IPS-15b (cell line): ENCODE data around the gene SLC35F3.

ENCODE experiments used
- H3K27me3 ChIP-seq: one replicate; pipeline ENCODE4 v1.6.1; 2013; ENCODE audit warnings: low read length; ENCODE audit not compliant: control insufficient read depth, insufficient read depth
- H3K36me3 ChIP-seq: one replicate; pipeline ENCODE4 v1.6.1; 2013; ENCODE audit warnings: low read length; ENCODE audit not compliant: control insufficient read depth, insufficient read depth
- H3K4me1 ChIP-seq: one replicate; pipeline ENCODE4 v1.6.1; 2013; ENCODE audit warnings: mild to moderate bottlenecking, low read length; ENCODE audit not compliant: control insufficient read depth, insufficient read depth
- H3K4me3 ChIP-seq: one replicate; pipeline ENCODE4 v1.5.1; 2013; ENCODE audit warnings: low read depth, low read length
- H3K9ac ChIP-seq: one replicate; pipeline ENCODE4 v1.6.1; 2013; ENCODE audit warnings: low read depth, mild to moderate bottlenecking, low read length
- H3K9me3 ChIP-seq: one replicate; pipeline ENCODE4 v1.6.1; 2013; ENCODE audit warnings: mild to moderate bottlenecking, low read length; ENCODE audit not compliant: control insufficient read depth, insufficient read depth

Gene SLC35F3

DNA sequence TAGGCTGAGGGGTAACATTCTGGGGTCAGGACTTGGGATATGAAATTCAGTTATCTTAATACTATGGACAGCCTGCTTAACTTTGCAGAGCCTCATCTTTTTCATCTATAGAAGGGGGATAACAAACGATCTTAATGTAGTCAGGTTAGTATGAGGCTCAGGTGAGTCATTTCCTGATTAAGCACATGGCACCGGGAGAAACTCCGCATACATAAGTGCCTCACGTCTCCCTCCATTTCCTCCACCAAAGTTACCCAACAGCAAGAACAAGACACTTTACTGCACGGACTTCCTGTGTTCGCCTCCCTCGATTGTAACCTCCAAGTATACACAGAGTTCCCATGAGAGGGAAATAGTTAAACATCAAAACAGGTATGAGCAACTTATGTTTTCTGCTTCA is 356.1 kb downstream of the SLC35F3 start:
- H3K4me1 ChIP-seq = no peaks in the 10 kb centered on the region
- H3K9me3 ChIP-seq = no peaks in the 10 kb centered on the region
- no peaks in the 10 kb centered on the region for H3K36me3 ChIP-seq
- H3K27me3 ChIP-seq = no peaks in the 10 kb centered on the region
- no peak overlapping the region for H3K4me3 ChIP-seq
- H3K9ac ChIP-seq = no peak overlapping the region

DNA sequence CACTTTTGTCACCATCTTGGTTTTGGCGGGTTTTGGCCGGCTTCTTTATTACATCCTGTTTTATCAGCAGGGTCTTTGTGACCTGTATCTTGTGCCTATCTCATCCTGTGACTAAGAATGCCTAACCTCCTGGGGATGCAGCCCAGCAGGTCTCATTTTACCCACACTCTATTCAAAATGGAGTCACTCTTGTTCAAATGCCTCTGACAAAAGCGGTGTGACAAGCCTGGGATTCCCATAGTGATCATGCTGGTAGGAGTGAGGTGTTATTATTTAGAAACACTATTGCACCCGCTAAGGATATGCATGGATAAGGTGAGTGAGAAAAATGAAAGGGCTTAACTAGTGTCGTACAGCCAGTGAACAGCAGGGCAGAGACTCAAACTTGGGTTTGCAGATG is 357.1 kb downstream of the SLC35F3 start:
- Histone ChIP-seq H3K9ac (no peak overlapping the region), H3K4me3 (no peak overlapping the region), H3K9me3 (no peaks in the 10 kb centered on the region), H3K4me1 (no peaks in the 10 kb centered on the region), H3K36me3 (no peaks in the 10 kb centered on the region), H3K27me3 (no peaks in the 10 kb centered on the region)

GRCh38 chr1:234262007-234262753 is 357.7 kb downstream of the SLC35F3 start:
- no peaks in the 10 kb centered on the region for H3K36me3 ChIP-seq

DNA sequence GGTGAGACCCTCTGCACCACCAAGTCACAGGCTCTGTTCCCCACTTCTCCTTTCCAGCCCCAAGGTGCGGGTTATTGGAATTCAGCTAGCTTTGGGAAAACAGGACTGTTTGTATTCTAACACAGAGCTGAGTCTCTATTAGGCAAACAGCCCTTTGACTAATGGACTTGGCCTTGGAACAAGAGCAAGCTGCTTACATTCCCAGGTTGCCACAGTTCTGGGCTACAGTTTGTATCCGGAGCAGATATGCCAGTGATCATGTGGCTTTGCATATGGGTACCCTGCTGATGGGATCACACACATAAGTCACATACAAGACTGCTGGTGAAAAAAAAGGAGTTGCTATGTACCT is 358.3 kb downstream of the SLC35F3 start:
- Histone ChIP-seq H3K27me3 (no peaks in the 10 kb centered on the region), H3K4me3 (no peak overlapping the region), H3K9me3 (no peaks in the 10 kb centered on the region), H3K9ac (no peak overlapping the region), H3K36me3 (no peaks in the 10 kb centered on the region), H3K4me1 (no peaks in the 10 kb centered on the region)

More at GRCh38 chr1:234262007-234262753, 357.7 kb downstream of the SLC35F3 start:
- H3K4me1 ChIP-seq = no peaks in the 10 kb centered on the region
- H3K9ac ChIP-seq = no peak overlapping the region
- H3K4me3 ChIP-seq = no peak overlapping the region
- no peaks in the 10 kb centered on the region for H3K9me3 ChIP-seq
- no peaks in the 10 kb centered on the region for H3K27me3 ChIP-seq

- Histone ChIP-seq H3K9ac (no peak overlapping the region), H3K9me3 (no peaks in the 10 kb centered on the region), H3K4me1 (no peaks in the 10 kb centered on the region), H3K4me3 (no peak overlapping the region), H3K36me3 (no peaks in the 10 kb centered on the region), H3K27me3 (no peaks in the 10 kb centered on the region)
These were observed 360.4 kb downstream of the SLC35F3 start for GRCh38 chr1:234264832-234265231.

- Histone ChIP-seq H3K36me3 (no peaks in the 10 kb centered on the region), H3K4me3 (no peak overlapping the region), H3K9me3 (no peaks in the 10 kb centered on the region), H3K9ac (no peak overlapping the region), H3K4me1 (no peaks in the 10 kb centered on the region), H3K27me3 (no peaks in the 10 kb centered on the region)
These were observed 360.8 kb downstream of the SLC35F3 start for GRCh38 chr1:234265321-234265720.

- H3K27me3 ChIP-seq = no peaks in the 10 kb centered on the region
- H3K36me3 ChIP-seq = no peaks in the 10 kb centered on the region
- no peak overlapping the region for H3K4me3 ChIP-seq
- no peaks in the 10 kb centered on the region for H3K4me1 ChIP-seq
- no peaks in the 10 kb centered on the region for H3K9me3 ChIP-seq
- no peak overlapping the region for H3K9ac ChIP-seq
These were observed 361.4 kb downstream of the SLC35F3 start for GRCh38 chr1:234265861-234266260.

DNA sequence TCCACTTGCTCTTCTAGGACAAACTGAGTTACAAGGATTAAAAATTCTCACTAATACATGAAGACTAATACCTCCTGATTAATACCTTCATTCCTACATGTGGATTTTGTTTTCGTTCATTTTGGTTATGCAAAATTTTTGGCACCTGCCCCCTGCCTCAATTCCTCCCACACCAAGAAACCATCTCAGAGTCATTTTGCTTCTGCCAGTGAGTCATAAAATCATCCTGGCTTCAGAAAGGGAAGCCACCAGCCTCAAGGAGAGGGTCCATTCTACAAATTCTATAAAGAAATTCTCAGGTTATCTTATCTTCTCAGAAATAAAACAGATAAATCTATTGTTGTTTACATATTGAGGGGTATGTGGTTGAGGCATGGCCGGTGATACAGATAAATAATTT is 365.6 kb downstream of the SLC35F3 start:
- Histone ChIP-seq H3K4me3 (no peak overlapping the region), H3K9ac (no peak overlapping the region), H3K9me3 (no peaks in the 10 kb centered on the region), H3K4me1 (no peaks in the 10 kb centered on the region), H3K27me3 (no peaks in the 10 kb centered on the region), H3K36me3 (no peaks in the 10 kb centered on the region)

GRCh38 chr1:234270581-234271242 is 366.2 kb downstream of the SLC35F3 start:
- no peaks in the 10 kb centered on the region for H3K36me3 ChIP-seq
- no peak overlapping the region for H3K4me3 ChIP-seq
- H3K9ac ChIP-seq = no peak overlapping the region

DNA sequence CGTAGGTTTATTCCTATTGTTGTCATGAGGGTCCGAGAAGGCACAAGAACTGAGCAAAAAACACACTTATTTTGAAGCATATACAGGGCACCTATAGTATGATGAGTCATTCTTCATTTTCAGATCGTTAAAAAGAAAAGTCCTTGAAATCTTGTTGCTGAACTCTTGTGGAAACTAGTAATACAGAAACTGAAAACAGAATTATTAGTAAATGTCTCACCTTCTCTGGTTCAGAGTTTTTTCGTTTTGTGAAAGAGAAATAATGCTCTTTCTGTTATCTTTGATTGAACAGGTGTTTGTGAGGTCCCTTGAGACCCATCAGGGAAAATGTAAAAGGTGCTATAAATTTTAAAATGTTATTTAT is 366.7 kb downstream of the SLC35F3 start:
- Histone ChIP-seq H3K36me3 (no peaks in the 10 kb centered on the region), H3K9me3 (no peaks in the 10 kb centered on the region), H3K9ac (no peak overlapping the region), H3K27me3 (no peaks in the 10 kb centered on the region), H3K4me3 (no peak overlapping the region), H3K4me1 (no peaks in the 10 kb centered on the region)

More at GRCh38 chr1:234270581-234271242, 366.2 kb downstream of the SLC35F3 start:
- no peaks in the 10 kb centered on the region for H3K27me3 ChIP-seq
- H3K9me3 ChIP-seq = no peaks in the 10 kb centered on the region
- H3K4me1 ChIP-seq = no peaks in the 10 kb centered on the region

GRCh38 chr1:234272656-234273312 is 368.3 kb downstream of the SLC35F3 start:
- Histone ChIP-seq H3K4me3 (no peak overlapping the region), H3K4me1 (no peaks in the 10 kb centered on the region), H3K27me3 (no peaks in the 10 kb centered on the region), H3K9me3 (no peaks in the 10 kb centered on the region), H3K36me3 (no peaks in the 10 kb centered on the region), H3K9ac (no peak overlapping the region)

DNA sequence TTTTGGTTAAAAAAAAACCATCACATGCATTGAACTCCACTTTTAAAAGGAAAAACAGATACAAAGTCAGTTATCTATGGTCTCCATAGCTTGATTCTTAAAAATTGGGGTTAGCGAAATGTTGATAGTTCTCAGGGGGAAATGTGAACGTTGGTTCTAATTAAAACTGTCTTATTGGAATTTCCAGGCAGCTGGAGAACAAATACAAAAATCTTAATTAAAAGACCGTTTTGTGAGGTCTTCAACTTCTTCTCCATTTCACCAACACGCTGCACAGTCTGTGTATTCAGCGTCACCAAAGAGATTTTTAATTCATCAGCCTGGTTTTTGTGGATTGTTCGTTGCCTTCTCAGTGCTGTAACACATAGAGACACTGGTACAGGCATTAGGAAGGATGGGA is 369.5 kb downstream of the SLC35F3 start:
- H3K9me3 ChIP-seq = no peaks in the 10 kb centered on the region
- H3K36me3 ChIP-seq = no peaks in the 10 kb centered on the region
- H3K9ac ChIP-seq = no peak overlapping the region
- H3K4me1 ChIP-seq = no peaks in the 10 kb centered on the region
- H3K27me3 ChIP-seq = no peaks in the 10 kb centered on the region
- no peak overlapping the region for H3K4me3 ChIP-seq
